Skeletal muscle satellite cell (primary cell): ENCODE results near the gene NCOA1.

Source experiments
- H3K27me3 ChIP-seq: 2 replicates; pipeline ENCODE4 v1.7.0; 2013; ENCODE audit warnings: low read length; ENCODE audit not compliant: control insufficient read depth, insufficient read depth
- H3K36me3 ChIP-seq: 2 replicates; pipeline ENCODE4 v1.7.0; 2013; ENCODE audit warnings: mild to moderate bottlenecking, control low read depth, low read length; ENCODE audit not compliant: insufficient read depth
- H3K4me1 ChIP-seq: 2 replicates; pipeline ENCODE4 v1.7.0; 2013; ENCODE audit warnings: low read length; ENCODE audit not compliant: control insufficient read depth, insufficient read depth
- H3K4me2 ChIP-seq: 2 replicates; pipeline ENCODE4 v1.7.0; 2013; ENCODE audit warnings: mild to moderate bottlenecking, low read length
- H3K4me3 ChIP-seq: 2 replicates; pipeline ENCODE4 v1.7.0; 2013; ENCODE audit warnings: low read length
- H3K9ac ChIP-seq: 2 replicates; pipeline ENCODE4 v1.7.0; 2013; ENCODE audit warnings: mild to moderate bottlenecking, low read depth, low read length, moderate library complexity
- H3K9me3 ChIP-seq: replicated peaks from 2 replicates; pipeline ENCODE4 v1.7.0; 2013; ENCODE audit warnings: mild to moderate bottlenecking, control low read depth, low read length

The NCOA1 gene

GRCh38 chr2:24711865-24712264 lies 220.8 kb downstream of the NCOA1 start:
- no peaks in the 10 kb centered on the region for H3K27me3 ChIP-seq
- peaks cover 9% of the 10 kb centered on the region for H3K4me1 ChIP-seq
- H3K9me3 ChIP-seq: no peaks in the 10 kb centered on the region
- no peak overlapping the region for H3K4me2 ChIP-seq
- H3K9ac ChIP-seq: no peak overlapping the region
- H3K36me3 ChIP-seq: no peaks in the 10 kb centered on the region
- H3K4me3 ChIP-seq: no peak overlapping the region

GRCh38 chr2:24712296-24712695 lies 221.2 kb downstream of the NCOA1 start:
- H3K4me3 ChIP-seq: no peak overlapping the region
- H3K9me3 ChIP-seq: no peaks in the 10 kb centered on the region
- no peaks in the 10 kb centered on the region for H3K36me3 ChIP-seq
- no peak overlapping the region for H3K4me2 ChIP-seq
- H3K4me1 ChIP-seq: peaks cover 9% of the 10 kb centered on the region
- no peaks in the 10 kb centered on the region for H3K27me3 ChIP-seq
- H3K9ac ChIP-seq: no peak overlapping the region

- peaks cover 12% of the 10 kb centered on the region for H3K4me1 ChIP-seq
- no peak overlapping the region for H3K4me3 ChIP-seq
- no peaks in the 10 kb centered on the region for H3K9me3 ChIP-seq
- H3K9ac ChIP-seq: no peak overlapping the region
- H3K27me3 ChIP-seq: no peaks in the 10 kb centered on the region
- no peaks in the 10 kb centered on the region for H3K36me3 ChIP-seq
- H3K4me2 ChIP-seq: no peak overlapping the region
Measured at GRCh38 chr2:24717263-24717951, 226.4 kb downstream of the NCOA1 start.

GRCh38 chr2:24720310-24720709 lies 229.3 kb downstream of the NCOA1 start:
- H3K4me3 ChIP-seq: no peak overlapping the region
- no peak overlapping the region for H3K9ac ChIP-seq
- H3K27me3 ChIP-seq: no peaks in the 10 kb centered on the region

GRCh38 chr2:24721470-24721869 lies 230.4 kb downstream of the NCOA1 start:
- peak overlapping the region; percentile 35 for H3K4me2 ChIP-seq
- H3K9me3 ChIP-seq: no peaks in the 10 kb centered on the region
- H3K4me3 ChIP-seq: no peak overlapping the region
- no peaks in the 10 kb centered on the region for H3K36me3 ChIP-seq
- no peaks in the 10 kb centered on the region for H3K27me3 ChIP-seq
- H3K4me1 ChIP-seq: peaks cover 32% of the 10 kb centered on the region
- peak overlapping the region; percentile 32 for H3K9ac ChIP-seq

More at GRCh38 chr2:24720310-24720709, 229.3 kb downstream of the NCOA1 start:
- no peak overlapping the region for H3K4me2 ChIP-seq
- H3K4me1 ChIP-seq: peaks cover 32% of the 10 kb centered on the region
- no peaks in the 10 kb centered on the region for H3K9me3 ChIP-seq
- no peaks in the 10 kb centered on the region for H3K36me3 ChIP-seq

GRCh38 chr2:24722141-24722790 lies 231.2 kb downstream of the NCOA1 start:
- H3K4me2 ChIP-seq: peak overlapping the region; percentile 35
- H3K27me3 ChIP-seq: no peaks in the 10 kb centered on the region
- H3K9me3 ChIP-seq: no peaks in the 10 kb centered on the region
- H3K36me3 ChIP-seq: no peaks in the 10 kb centered on the region
- peaks cover 32% of the 10 kb centered on the region for H3K4me1 ChIP-seq
- peak overlapping the region; percentile 32 for H3K9ac ChIP-seq
- no peak overlapping the region for H3K4me3 ChIP-seq

GRCh38 chr2:24723191-24723590 lies 232.1 kb downstream of the NCOA1 start:
- no peak overlapping the region for H3K9ac ChIP-seq
- H3K27me3 ChIP-seq: no peaks in the 10 kb centered on the region
- no peaks in the 10 kb centered on the region for H3K9me3 ChIP-seq
- no peak overlapping the region for H3K4me2 ChIP-seq
- H3K4me1 ChIP-seq: peaks cover 32% of the 10 kb centered on the region
- no peaks in the 10 kb centered on the region for H3K36me3 ChIP-seq
- H3K4me3 ChIP-seq: no peak overlapping the region

- H3K9me3 ChIP-seq: no peaks in the 10 kb centered on the region
- no peak overlapping the region for H3K4me2 ChIP-seq
- no peaks in the 10 kb centered on the region for H3K27me3 ChIP-seq
- no peak overlapping the region for H3K9ac ChIP-seq
- no peaks in the 10 kb centered on the region for H3K36me3 ChIP-seq
- no peak overlapping the region for H3K4me3 ChIP-seq
- H3K4me1 ChIP-seq: peaks cover 32% of the 10 kb centered on the region
Measured at GRCh38 chr2:24723665-24724064, 232.6 kb downstream of the NCOA1 start.

- H3K9me3 ChIP-seq: no peaks in the 10 kb centered on the region
- H3K4me2 ChIP-seq: peak overlapping the region; percentile 59
- no peaks in the 10 kb centered on the region for H3K36me3 ChIP-seq
- no peak overlapping the region for H3K9ac ChIP-seq
- H3K4me1 ChIP-seq: peaks cover 32% of the 10 kb centered on the region
- peak overlapping the region; percentile 5 for H3K4me3 ChIP-seq
- no peaks in the 10 kb centered on the region for H3K27me3 ChIP-seq
Measured at GRCh38 chr2:24724111-24724775, 233.2 kb downstream of the NCOA1 start.

GRCh38 chr2:24725956-24726355 lies 234.9 kb downstream of the NCOA1 start:
- Histone ChIP-seq H3K9ac (no peak overlapping the region), H3K36me3 (no peaks in the 10 kb centered on the region), H3K9me3 (no peaks in the 10 kb centered on the region), H3K4me1 (peaks cover 38% of the 10 kb centered on the region), H3K27me3 (no peaks in the 10 kb centered on the region), H3K4me3 (no peak overlapping the region), H3K4me2 (no peak overlapping the region)

GRCh38 chr2:24730481-24730880 lies 239.4 kb downstream of the NCOA1 start:
- Histone ChIP-seq H3K36me3 (no peaks in the 10 kb centered on the region), H3K4me2 (no peak overlapping the region), H3K9ac (no peak overlapping the region), H3K9me3 (no peaks in the 10 kb centered on the region), H3K4me1 (peaks cover 17% of the 10 kb centered on the region), H3K27me3 (no peaks in the 10 kb centered on the region), H3K4me3 (no peak overlapping the region)
